Liver (tissue), 9 donors: ENCODE results near the gene ACAT1. TPM values are rescaled to one million over a fixed set of nuclear protein-coding genes. Genes with fewer than 3 reads are reported as not detected.

ENCODE experiments used
- DNase-seq: peaks from one replicate; pipeline ENCODE4 v3.0.0-alpha.2; 2017; ENCODE audit warnings: low spot score
- H3K27ac ChIP-seq, 2 donors: one replicate each; pipeline ENCODE4 v1.7.0; 2013; ENCODE audit warnings: inconsistent platforms in 2 of 2, low read length in 2 of 2, control low read depth in 1 of 2, low read depth in 1 of 2, mild to moderate bottlenecking in 1 of 2
- H3K27me3 ChIP-seq, 4 donors: one replicate each; pipeline versions ENCODE4 v1.6.1 to v1.7.0; 2013; ENCODE audit warnings: low read length in 3 of 4, inconsistent platforms in 1 of 4, mild to moderate bottlenecking in 1 of 4, moderate library complexity in 1 of 4; ENCODE audit not compliant: control insufficient read depth in 4 of 4, insufficient read depth in 4 of 4
- H3K36me3 ChIP-seq, 4 donors: one replicate each; pipeline versions ENCODE4 v1.6.1 to v1.7.0; 2013; ENCODE audit warnings: low read length in 3 of 4, mild to moderate bottlenecking in 3 of 4, low read depth in 1 of 4, moderate library complexity in 1 of 4; ENCODE audit not compliant: control insufficient read depth in 4 of 4, insufficient read depth in 3 of 4
- H3K4me1 ChIP-seq, 4 donors: one replicate each; pipeline versions ENCODE4 v1.6.1 to v1.7.0; 2013; ENCODE audit warnings: low read length in 3 of 4, mild to moderate bottlenecking in 3 of 4, moderate library complexity in 1 of 4; ENCODE audit not compliant: control insufficient read depth in 4 of 4, insufficient read depth in 4 of 4
- H3K4me3 ChIP-seq, 3 donors: one replicate each; pipeline versions ENCODE4 v1.6.1 to v1.7.0; 2013; ENCODE audit warnings: low read length in 3 of 3, control low read depth in 1 of 3, low read depth in 1 of 3, mild to moderate bottlenecking in 1 of 3
- H3K9ac ChIP-seq, 2 donors: one replicate each; pipeline ENCODE4 v1.7.0; 2013; ENCODE audit warnings: low read length in 2 of 2, mild to moderate bottlenecking in 2 of 2, moderate library complexity in 2 of 2, control low read depth in 1 of 2, low read depth in 1 of 2
- H3K9me3 ChIP-seq, 4 donors: one replicate each; pipeline versions ENCODE4 v1.6.1 to v1.7.0; 2013; ENCODE audit warnings: low read length in 3 of 4; ENCODE audit not compliant: control insufficient read depth in 4 of 4
- ATF3 ChIP-seq: IDR thresholded peaks from 2 replicates; pipeline ENCODE4 v1.6.1; 2016; ENCODE audit warnings: antibody characterized with exemption
- CTCF ChIP-seq: fragments of 150-350 bp; IDR thresholded peaks from 2 replicates; pipeline ENCODE4 v1.5.1; 2017; ENCODE audit warnings: improper control_type of control experiment, low read depth, low read length; ENCODE audit not compliant: missing input control
- FOXA2 ChIP-seq: IDR thresholded peaks from 2 replicates; pipeline ENCODE4 v1.6.1; 2016; ENCODE audit warnings: antibody characterized with exemption
- GABPA ChIP-seq, 2 donors: IDR thresholded peaks in 1 of 2; conservative IDR thresholded peaks in 1 of 2; 2 replicates each; pipeline ENCODE4 v1.6.1; 2016; ENCODE audit warnings: antibody characterized with exemption in 2 of 2, mild to moderate bottlenecking in 1 of 2, moderate library complexity in 1 of 2
- HNF4G ChIP-seq: IDR thresholded peaks from 2 replicates; pipeline ENCODE4 v1.6.1; 2016; ENCODE audit warnings: antibody characterized with exemption
- JUND ChIP-seq, 2 donors: IDR thresholded peaks; 2 replicates each; pipeline ENCODE4 v1.6.1; 2016; ENCODE audit warnings: antibody characterized with exemption in 2 of 2
- MAX ChIP-seq: IDR thresholded peaks from 2 replicates; pipeline ENCODE4 v1.6.1; 2016; ENCODE audit warnings: antibody characterized with exemption
- NR2F2 ChIP-seq: IDR thresholded peaks from 2 replicates; pipeline ENCODE4 v1.6.1; 2016; ENCODE audit warnings: antibody characterized with exemption
- RAD21 ChIP-seq, 2 donors: IDR thresholded peaks; 2 replicates each; pipeline ENCODE4 v1.6.1; 2016; ENCODE audit warnings: antibody characterized with exemption in 2 of 2, mild to moderate bottlenecking in 2 of 2
- RXRA ChIP-seq, 2 donors: IDR thresholded peaks; 2 replicates each; pipeline ENCODE4 v1.6.1; 2017 to 2018; ENCODE audit warnings: antibody characterized with exemption in 2 of 2, mild to moderate bottlenecking in 1 of 2
- TAF1 ChIP-seq: conservative IDR thresholded peaks from 2 replicates; pipeline ENCODE4 v1.6.1; 2016; ENCODE audit warnings: antibody characterized with exemption, mild to moderate bottlenecking
- YY1 ChIP-seq: IDR thresholded peaks from 2 replicates; pipeline ENCODE4 v1.6.1; 2016; ENCODE audit warnings: antibody characterized with exemption, mild to moderate bottlenecking
- ZBTB33 ChIP-seq: IDR thresholded peaks from 2 replicates; pipeline ENCODE4 v1.6.1; 2016; ENCODE audit warnings: antibody characterized with exemption
- WGBS: extraction: QIAGEN DNeasy Blood & Tissue Kit; methylation state at CpG from one replicate; pipeline ENCODE4 v1.1.7; 2013; 5-methylcytosine and 5-hydroxymethylcytosine counted together
- polyA plus RNA-seq, 2 donors: library from polyadenylated mRNA; stranded (reverse) in 1 of 2; unstranded in 1 of 2; fragments of 200-250 nt in 1 of 2; fragments of >200 nt in 1 of 2; fragmentation: Nextera tagmentation in 1 of 2; extraction: Ambion mirVana in 1 of 2; gene quantifications; one replicate each; pipeline versions ENCODE4 v1.2.1 to v1.2.3, GENCODE V29; 2013 to 2015
- total RNA-seq, 2 donors: library from RNA; depleted of rRNA; stranded (reverse); fragments of >200 nt; gene quantifications; one replicate each; pipeline ENCODE4 v1.2.3, GENCODE V29; 2014
- donor health status: healthy.
- donor health status: healthy.
- donor health status: healthy.
- donor health status: healthy.
- donor health status: healthy.

Gene ACAT1
- total and polyA plus RNA-seq, 4 donors: 99.8 to 1,048 (median 575) TPM

GRCh38 chr11:108144615-108145014, 23.2 kb downstream of the ACAT1 start:
- TF ChIP-seq RAD21 (IDR thresholded peaks at IDR 0.05) (no peak), CTCF (no peak), ATF3 (no peak), HNF4G (no peak), MAX (no peak), TAF1 (no peak), GABPA (IDR thresholded peaks at IDR 0.05 in 1 of 2, conservative IDR thresholded peaks at IDR 0.05 in 1 of 2) (no peak)
- DNase-seq: no peak
- 92% methylated on average over 3 of the region's 3 CpGs for WGBS

GRCh38 chr11:108147150-108147549, 25.8 kb downstream of the ACAT1 start:
- Histone ChIP-seq H3K4me1 (peaks cover 0 to 4% (median 0%) of the 10 kb centered on the region in 4 donors), H3K36me3 (peaks cover 16 to 89% (median 78%) of the 10 kb centered on the region in 4 donors), H3K4me3 (no peak overlapping the region), H3K27me3 (no peaks in the 10 kb centered on the region), H3K9me3 (no peaks in the 10 kb centered on the region), H3K9ac (no peak overlapping the region), H3K27ac (no peak overlapping the region)
- 75% methylated on average over 1 of the region's 1 CpG for WGBS
- DNase-seq: no peak
- TF ChIP-seq HNF4G: no peak
- TF ChIP-seq NR2F2: no peak
- no peak for TF ChIP-seq FOXA2
- no peak for TF ChIP-seq YY1

More at GRCh38 chr11:108144615-108145014, 23.2 kb downstream of the ACAT1 start:
- no peaks in the 10 kb centered on the region for H3K27me3 ChIP-seq
- H3K4me3 ChIP-seq: no peak overlapping the region
- no peak overlapping the region for H3K27ac ChIP-seq
- peaks cover 17 to 92% (median 81%) of the 10 kb centered on the region in 4 donors for H3K36me3 ChIP-seq
- peaks cover 0 to 4% (median 0%) of the 10 kb centered on the region in 4 donors for H3K4me1 ChIP-seq
- no peak overlapping the region for H3K9ac ChIP-seq
- no peaks in the 10 kb centered on the region for H3K9me3 ChIP-seq

GRCh38 chr11:108148556-108148955, 27.2 kb downstream of the ACAT1 start:
- Histone ChIP-seq H3K4me3 (no peak overlapping the region), H3K36me3 (peaks cover 14 to 79% (median 64%) of the 10 kb centered on the region in 4 donors), H3K9me3 (no peaks in the 10 kb centered on the region), H3K27ac (no peak overlapping the region), H3K27me3 (no peaks in the 10 kb centered on the region), H3K9ac (no peak overlapping the region), H3K4me1 (peaks cover 0 to 4% (median 0%) of the 10 kb centered on the region in 4 donors)
- 66% methylated on average over 3 of the region's 3 CpGs for WGBS
- DNase-seq: no peak
- TF ChIP-seq NR2F2: peak; percentile 83
- TF ChIP-seq CTCF: no peak
- TF ChIP-seq RXRA (IDR thresholded peaks at IDR 0.05): peak; percentile 23 to 32
- no peak for TF ChIP-seq ZBTB33
- TF ChIP-seq JUND (IDR thresholded peaks at IDR 0.05): no peak
- no peak for TF ChIP-seq MAX
